Measurements from ENCODE around the gene ARHGAP24.

ARHGAP24 gene

GRCh38 chr4:85995361-85995760 is 520.4 kb downstream of the ARHGAP24 start:
- TF ChIP-seq FOXP2 (optimal IDR thresholded peaks at IDR 0.05; ENCODE audit: borderline replicate concordance, extremely low read depth, extremely low read length, insufficient read depth) (no peak), POLR2AphosphoS5 (IDR thresholded peaks at IDR 0.05; ENCODE audit: low read depth, low read length) (no peak), SIN3A (IDR thresholded peaks at IDR 0.05; ENCODE audit: borderline replicate concordance, insufficient read depth, low read length) (no peak), TAF1 (IDR thresholded peaks at IDR 0.05; ENCODE audit: borderline replicate concordance, insufficient read depth, low read length) (no peak), REST (IDR thresholded peaks at IDR 0.05; ENCODE audit: insufficient read depth in 1 of 2, low read depth in 2 of 2, low read length in 2 of 2) (no peak)

- no peak for TF ChIP-seq TAF1 (IDR thresholded peaks at IDR 0.05; ENCODE audit: borderline replicate concordance, insufficient read depth, low read length)
- no peak for TF ChIP-seq REST (IDR thresholded peaks at IDR 0.05; ENCODE audit: insufficient read depth in 1 of 2, low read depth in 2 of 2, low read length in 2 of 2)
- no peak for TF ChIP-seq POLR2AphosphoS5 (IDR thresholded peaks at IDR 0.05; ENCODE audit: low read depth, low read length)
- no peak for TF ChIP-seq FOXP2 (optimal IDR thresholded peaks at IDR 0.05; ENCODE audit: borderline replicate concordance, extremely low read depth, extremely low read length, insufficient read depth)
- no peak for TF ChIP-seq SIN3A (IDR thresholded peaks at IDR 0.05; ENCODE audit: borderline replicate concordance, insufficient read depth, low read length)
These were observed 526.6 kb downstream of the ARHGAP24 start for GRCh38 chr4:86001591-86001990.

- TF ChIP-seq REST (IDR thresholded peaks at IDR 0.05; ENCODE audit: insufficient read depth in 1 of 2, low read depth in 2 of 2, low read length in 2 of 2) (no peak), TAF1 (IDR thresholded peaks at IDR 0.05; ENCODE audit: borderline replicate concordance, insufficient read depth, low read length) (no peak), FOXP2 (optimal IDR thresholded peaks at IDR 0.05; ENCODE audit: borderline replicate concordance, extremely low read depth, extremely low read length, insufficient read depth) (no peak), SIN3A (IDR thresholded peaks at IDR 0.05; ENCODE audit: borderline replicate concordance, insufficient read depth, low read length) (no peak), POLR2AphosphoS5 (IDR thresholded peaks at IDR 0.05; ENCODE audit: low read depth, low read length) (no peak)
These were observed 529.1 kb downstream of the ARHGAP24 start for GRCh38 chr4:86004030-86004429.

- TF ChIP-seq FOXP2 (optimal IDR thresholded peaks at IDR 0.05; ENCODE audit: borderline replicate concordance, extremely low read depth, extremely low read length, insufficient read depth), result no peak
- no peak for TF ChIP-seq POLR2AphosphoS5 (IDR thresholded peaks at IDR 0.05; ENCODE audit: low read depth, low read length)
- TF ChIP-seq SIN3A (IDR thresholded peaks at IDR 0.05; ENCODE audit: borderline replicate concordance, insufficient read depth, low read length), result no peak
- TF ChIP-seq TAF1 (IDR thresholded peaks at IDR 0.05; ENCODE audit: borderline replicate concordance, insufficient read depth, low read length), result no peak
- no peak for TF ChIP-seq REST (IDR thresholded peaks at IDR 0.05; ENCODE audit: insufficient read depth in 1 of 2, low read depth in 2 of 2, low read length in 2 of 2)
These were observed 531.1 kb downstream of the ARHGAP24 start for GRCh38 chr4:86006057-86006456.

- TF ChIP-seq FOXP2 (optimal IDR thresholded peaks at IDR 0.05; ENCODE audit: borderline replicate concordance, extremely low read depth, extremely low read length, insufficient read depth), result no peak
- no peak for TF ChIP-seq TAF1 (IDR thresholded peaks at IDR 0.05; ENCODE audit: borderline replicate concordance, insufficient read depth, low read length)
- TF ChIP-seq POLR2AphosphoS5 (IDR thresholded peaks at IDR 0.05; ENCODE audit: low read depth, low read length), result no peak
- no peak for TF ChIP-seq REST (IDR thresholded peaks at IDR 0.05; ENCODE audit: insufficient read depth in 1 of 2, low read depth in 2 of 2, low read length in 2 of 2)
- TF ChIP-seq SIN3A (IDR thresholded peaks at IDR 0.05; ENCODE audit: borderline replicate concordance, insufficient read depth, low read length), result no peak
These were observed 532.1 kb downstream of the ARHGAP24 start for GRCh38 chr4:86007042-86007441.
